SK-N-SH (cell line): ENCODE data around the gene FAM162A.

Source experiments
- EZH2phosphoT487 ChIP-seq: fragments of 200-600 bp; sonication (generic); IDR thresholded peaks from 2 replicates; pipeline ENCODE4 v1.6.1; 2017; ENCODE audit warnings: low read depth, mixed run types, mild to moderate bottlenecking, antibody characterized with exemption, moderate library complexity, borderline replicate concordance
- RAD21 ChIP-seq: IDR thresholded peaks from 2 replicates; pipeline ENCODE4 v1.6.1; 2012; ENCODE audit warnings: mild to moderate bottlenecking, low read length
- USF2 ChIP-seq: fragments of 150-350 bp; IDR thresholded peaks from 2 replicates; pipeline ENCODE4 v1.6.1; 2017; ENCODE audit warnings: antibody characterized with exemption, low read length, low read depth, borderline replicate concordance
- YY1 ChIP-seq: IDR thresholded peaks from 2 replicates; pipeline ENCODE4 v1.4.0; 2012; ENCODE audit warnings: low read depth, mild to moderate bottlenecking
- TF ChIP-seq, protein P1 (sequence below): fragments of 200-600 bp; sonication (generic); IDR thresholded peaks from 2 replicates; pipeline ENCODE4 v1.6.1; 2017; ENCODE audit warnings: antibody characterized with exemption, mild to moderate bottlenecking, moderate library complexity

DNA sequence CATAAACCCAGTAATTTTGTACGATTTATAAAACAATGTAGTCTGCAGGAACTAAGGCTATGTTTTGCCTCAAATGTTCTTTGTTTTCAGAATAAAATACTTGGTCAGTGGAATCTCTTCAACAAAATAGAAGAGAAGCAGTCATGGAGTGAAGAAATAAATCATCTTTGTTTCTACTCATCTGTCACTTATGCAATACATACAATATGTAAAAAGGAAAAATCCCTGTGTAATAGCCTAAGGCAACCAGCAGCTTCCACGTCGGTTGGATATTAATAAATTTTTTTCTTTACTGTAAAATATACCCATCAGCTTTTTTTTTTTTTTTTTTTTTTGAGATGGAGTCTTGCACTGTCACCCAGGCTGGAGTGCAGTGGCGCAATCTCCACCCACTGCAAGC lies 37.1 kb downstream of the FAM162A start:
- TF ChIP-seq USF2 (no peak), EZH2phosphoT487 (no peak), YY1 (no peak), RAD21 (no peak)
- TF ChIP-seq, protein P1, sequence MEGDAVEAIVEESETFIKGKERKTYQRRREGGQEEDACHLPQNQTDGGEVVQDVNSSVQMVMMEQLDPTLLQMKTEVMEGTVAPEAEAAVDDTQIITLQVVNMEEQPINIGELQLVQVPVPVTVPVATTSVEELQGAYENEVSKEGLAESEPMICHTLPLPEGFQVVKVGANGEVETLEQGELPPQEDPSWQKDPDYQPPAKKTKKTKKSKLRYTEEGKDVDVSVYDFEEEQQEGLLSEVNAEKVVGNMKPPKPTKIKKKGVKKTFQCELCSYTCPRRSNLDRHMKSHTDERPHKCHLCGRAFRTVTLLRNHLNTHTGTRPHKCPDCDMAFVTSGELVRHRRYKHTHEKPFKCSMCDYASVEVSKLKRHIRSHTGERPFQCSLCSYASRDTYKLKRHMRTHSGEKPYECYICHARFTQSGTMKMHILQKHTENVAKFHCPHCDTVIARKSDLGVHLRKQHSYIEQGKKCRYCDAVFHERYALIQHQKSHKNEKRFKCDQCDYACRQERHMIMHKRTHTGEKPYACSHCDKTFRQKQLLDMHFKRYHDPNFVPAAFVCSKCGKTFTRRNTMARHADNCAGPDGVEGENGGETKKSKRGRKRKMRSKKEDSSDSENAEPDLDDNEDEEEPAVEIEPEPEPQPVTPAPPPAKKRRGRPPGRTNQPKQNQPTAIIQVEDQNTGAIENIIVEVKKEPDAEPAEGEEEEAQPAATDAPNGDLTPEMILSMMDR, result no peak
